Upper lobe of right lung (tissue), 1 donor: Measurements from ENCODE around the gene KRTAP2-3. TPM values are rescaled to one million over a fixed set of nuclear protein-coding genes. Genes with fewer than 3 reads are reported as not detected.

Experiments
- ATAC-seq: fragments of 200-7000 bp; cut with Tn5 transposase; one replicate; pipeline ENCODE4 v1.9.1; 2020; ENCODE audit warnings: mild to moderate bottlenecking, moderate library complexity
- DNase-seq: peaks from one replicate; pipeline ENCODE4 v3.0.0-alpha.2; 2020
- H3K27ac ChIP-seq: fragments of 200-600 bp; one replicate; pipeline ENCODE4 v1.8.0; 2022
- H3K27me3 ChIP-seq: fragments of 200-600 bp; one replicate; pipeline ENCODE4 v1.8.0; 2022; ENCODE audit warnings: mild to moderate bottlenecking
- H3K36me3 ChIP-seq: fragments of 200-600 bp; one replicate; pipeline ENCODE4 v1.8.0; 2022
- H3K4me1 ChIP-seq: fragments of 200-600 bp; one replicate; pipeline ENCODE4 v1.8.0; 2022
- H3K4me3 ChIP-seq: fragments of 200-600 bp; one replicate; pipeline ENCODE4 v1.8.0; 2022; ENCODE audit warnings: mild to moderate bottlenecking
- H3K9me3 ChIP-seq: fragments of 200-600 bp; one replicate; pipeline ENCODE4 v1.8.0; 2022
- intact Hi-C: fragments of 100-400 bp; cut with DNase I; formaldehyde crosslinking; loops from one replicate; pipeline ENCODE4 v1.11.0; 2022
- total RNA-seq: library from RNA; stranded (reverse); fragmentation: NEBNext Ultra II Directional; extraction: Animal tissue kit (Norgen Biotek cat#: 25700); gene quantifications from one replicate; pipeline ENCODE4 v1.2.1, GENCODE V29; 2021
- TF ChIP-seq, protein P1 (sequence below): fragments of 200-600 bp; IDR thresholded peaks from one replicate; pipeline ENCODE4 v1.8.0; 2022; ENCODE audit warnings: antibody characterized with exemption
- donor health status: DM: no; HTN: yes; CAD: no; lungs with severe emphysema.

KRTAP2-3 gene
- total RNA-seq, 1 donor from 2014 or later = not detected

- DNase-seq = no peak
- intact Hi-C loops = no loop called here
- no peaks in the 10 kb centered on the region for H3K36me3 ChIP-seq
- no peaks in the 10 kb centered on the region for H3K9me3 ChIP-seq
- H3K4me3 ChIP-seq = no peak within 1 kb of the TSS
- H3K27me3 ChIP-seq = no peaks in the 10 kb centered on the region
- no peaks in the 10 kb centered on the region for H3K4me1 ChIP-seq
- no peak for ATAC-seq
- no peak within 1 kb of the TSS for H3K27ac ChIP-seq
- TF ChIP-seq, protein P1, sequence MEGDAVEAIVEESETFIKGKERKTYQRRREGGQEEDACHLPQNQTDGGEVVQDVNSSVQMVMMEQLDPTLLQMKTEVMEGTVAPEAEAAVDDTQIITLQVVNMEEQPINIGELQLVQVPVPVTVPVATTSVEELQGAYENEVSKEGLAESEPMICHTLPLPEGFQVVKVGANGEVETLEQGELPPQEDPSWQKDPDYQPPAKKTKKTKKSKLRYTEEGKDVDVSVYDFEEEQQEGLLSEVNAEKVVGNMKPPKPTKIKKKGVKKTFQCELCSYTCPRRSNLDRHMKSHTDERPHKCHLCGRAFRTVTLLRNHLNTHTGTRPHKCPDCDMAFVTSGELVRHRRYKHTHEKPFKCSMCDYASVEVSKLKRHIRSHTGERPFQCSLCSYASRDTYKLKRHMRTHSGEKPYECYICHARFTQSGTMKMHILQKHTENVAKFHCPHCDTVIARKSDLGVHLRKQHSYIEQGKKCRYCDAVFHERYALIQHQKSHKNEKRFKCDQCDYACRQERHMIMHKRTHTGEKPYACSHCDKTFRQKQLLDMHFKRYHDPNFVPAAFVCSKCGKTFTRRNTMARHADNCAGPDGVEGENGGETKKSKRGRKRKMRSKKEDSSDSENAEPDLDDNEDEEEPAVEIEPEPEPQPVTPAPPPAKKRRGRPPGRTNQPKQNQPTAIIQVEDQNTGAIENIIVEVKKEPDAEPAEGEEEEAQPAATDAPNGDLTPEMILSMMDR = no peak
These were observed 30.2 kb downstream of the KRTAP2-3 start, which contains the start of gene KRTAP1-4 for GRCh38 chr17:41029633-41030245. Gene KRTAP1-4 (minus strand): TSS chr17:41030195. CDS start chr17:41030078, 117 bp downstream.

GRCh38 chr17:41026715-41027471, 33.0 kb downstream of the KRTAP2-3 start, which contains the start of gene KRTAP1-5:
Gene KRTAP1-5 (minus strand): TSS chr17:41027208. CDS start chr17:41027155, 53 bp downstream.
- DNase-seq (no peak), ATAC-seq (peak; percentile 22)
- intact Hi-C loops = no loop called here
- no peaks in the 10 kb centered on the region for H3K4me1 ChIP-seq
- H3K4me3 ChIP-seq = no peak within 1 kb of the TSS
- TF ChIP-seq, protein P1 = no peak
- H3K36me3 ChIP-seq = no peaks in the 10 kb centered on the region
- H3K27me3 ChIP-seq = peaks cover 5% of the 10 kb centered on the region
- no peaks in the 10 kb centered on the region for H3K9me3 ChIP-seq
- no peak within 1 kb of the TSS for H3K27ac ChIP-seq

DNA sequence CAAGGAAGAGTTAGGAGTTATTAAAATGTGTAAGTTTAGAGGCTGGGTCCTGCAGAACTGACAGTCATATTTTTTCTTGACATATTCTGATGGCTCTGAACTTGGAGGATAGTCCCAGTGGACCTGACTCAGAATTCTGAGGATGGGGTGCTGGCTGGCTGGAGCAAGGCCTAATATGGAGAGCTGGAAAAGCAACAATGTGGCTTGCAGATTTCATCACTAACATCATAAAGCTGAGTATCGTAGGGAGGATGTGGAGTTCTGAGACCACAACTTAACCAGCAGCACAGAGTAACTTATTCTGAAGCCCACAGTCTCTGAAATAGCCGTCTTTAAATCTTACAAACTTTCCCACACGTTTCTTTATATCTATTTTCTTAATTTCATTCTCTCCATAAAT, 35.2 kb downstream of the KRTAP2-3 start:
- H3K27me3 ChIP-seq = peaks cover 5% of the 10 kb centered on the region
- no peaks in the 10 kb centered on the region for H3K9me3 ChIP-seq
- ATAC-seq (no peak), DNase-seq (no peak)
- H3K4me3 ChIP-seq = no peak overlapping the region
- H3K27ac ChIP-seq = no peak overlapping the region
- no peaks in the 10 kb centered on the region for H3K36me3 ChIP-seq
- no peaks in the 10 kb centered on the region for H3K4me1 ChIP-seq
- intact Hi-C loops = no loop called here
- TF ChIP-seq, protein P1 = no peak

DNA sequence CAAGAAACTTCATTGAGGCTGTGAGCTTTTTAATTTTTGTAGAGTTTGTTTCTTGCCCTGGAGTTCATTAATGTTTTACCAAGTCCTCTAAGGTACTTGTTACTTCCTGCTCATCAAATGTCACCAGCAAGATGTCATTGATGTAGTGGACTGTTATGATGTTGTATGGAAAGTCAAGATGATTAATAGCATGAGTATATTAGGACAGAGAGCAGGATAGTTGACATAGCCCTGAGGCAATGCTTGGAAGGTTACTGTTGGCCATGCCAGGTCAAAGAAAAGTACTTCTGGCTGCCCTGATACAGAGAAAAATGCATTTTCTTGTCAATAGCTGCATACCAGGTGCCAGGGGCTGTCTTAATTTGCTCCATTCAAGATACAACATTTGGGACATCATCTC, 39.6 kb downstream of the KRTAP2-3 start:
- H3K27ac ChIP-seq = no peak overlapping the region
- TF ChIP-seq, protein P1 = no peak
- intact Hi-C loops = no loop called here
- no peaks in the 10 kb centered on the region for H3K36me3 ChIP-seq
- H3K4me3 ChIP-seq = no peak overlapping the region
- peaks cover 5% of the 10 kb centered on the region for H3K27me3 ChIP-seq
- H3K4me1 ChIP-seq = no peaks in the 10 kb centered on the region
- ATAC-seq = no peak
- DNase-seq = no peak
- no peaks in the 10 kb centered on the region for H3K9me3 ChIP-seq

DNA sequence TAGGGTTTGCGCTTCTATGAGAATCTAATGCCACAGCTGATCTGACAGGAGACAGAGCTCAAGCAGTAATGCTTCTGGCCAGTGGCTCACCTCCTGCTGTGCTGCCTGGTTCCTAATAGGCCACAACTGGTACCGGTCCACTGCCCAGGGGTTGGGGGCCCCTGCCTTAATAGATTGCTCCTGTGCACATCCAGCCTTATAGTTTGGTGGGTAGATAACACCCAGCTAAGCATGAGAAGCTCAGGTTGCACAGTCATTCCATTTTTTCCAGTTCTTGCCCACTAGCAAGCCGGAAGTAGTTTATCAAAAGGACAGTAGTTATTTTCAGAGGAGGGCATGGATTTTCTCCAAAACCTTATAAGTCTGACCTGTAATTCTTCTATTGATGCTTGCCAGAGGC, 40.5 kb downstream of the KRTAP2-3 start:
- TF ChIP-seq, protein P1 = no peak
- intact Hi-C loops = no loop called here
- ATAC-seq (no peak), DNase-seq (no peak)
- no peaks in the 10 kb centered on the region for H3K36me3 ChIP-seq
- H3K27ac ChIP-seq = no peak overlapping the region
- peaks cover 5% of the 10 kb centered on the region for H3K27me3 ChIP-seq
- no peaks in the 10 kb centered on the region for H3K9me3 ChIP-seq
- H3K4me1 ChIP-seq = no peaks in the 10 kb centered on the region
- H3K4me3 ChIP-seq = no peak overlapping the region
